Neural cell (in vitro differentiated cells): Measurements from ENCODE around the gene CCNI. TPM values are rescaled to one million over a fixed set of nuclear protein-coding genes. Genes with fewer than 3 reads are reported as not detected.

Experiments
- H2AFZ ChIP-seq: fragments of 200-600, 300-800 bp; sonication (generic), shearing (Covaris generic); 2 replicates; pipeline ENCODE4 v1.6.0; 2014; ENCODE audit warnings: low read depth, mild to moderate bottlenecking, antibody characterized with exemption, low read length, moderate library complexity
- H3F3A ChIP-seq: fragments of 200-600 bp; shearing (Covaris generic); 2 replicates; pipeline ENCODE4 v1.6.1; 2016; ENCODE audit warnings: mild to moderate bottlenecking, moderate library complexity, mixed read lengths, antibody characterized with exemption, low read length; ENCODE audit not compliant: insufficient read depth, poor library complexity, severe bottlenecking
- H3K27ac ChIP-seq: fragments of 200-600, 300-800 bp; sonication (generic), shearing (Covaris generic); 2 replicates; pipeline ENCODE4 v1.5.1; 2014; ENCODE audit warnings: mild to moderate bottlenecking, low read length, moderate library complexity
- H3K27me3 ChIP-seq: fragments of 300-800, 200-600 bp; sonication (generic), shearing (Covaris generic); 2 replicates; pipeline ENCODE4 v1.6.0; 2014; ENCODE audit warnings: mild to moderate bottlenecking, low read depth, low read length, moderate library complexity; ENCODE audit not compliant: insufficient read depth
- H3K36me3 ChIP-seq: fragments of 300-800, 200-600 bp; sonication (generic), shearing (Covaris generic); 2 replicates; pipeline ENCODE4 v1.5.1; 2014; ENCODE audit warnings: mild to moderate bottlenecking, antibody characterized with exemption, low read length, moderate library complexity; ENCODE audit not compliant: insufficient read depth
- H3K4me2 ChIP-seq: fragments of 300-800, 200-600 bp; sonication (generic), shearing (Covaris generic); 2 replicates; pipeline ENCODE4 v1.6.0; 2014; ENCODE audit warnings: mild to moderate bottlenecking, low read length
- H3K4me3 ChIP-seq: fragments of 300-800, 200-600 bp; sonication (generic), shearing (Covaris generic); 2 replicates; pipeline ENCODE4 v1.5.1; 2014; ENCODE audit warnings: mild to moderate bottlenecking, low read length, moderate library complexity
- H3K79me2 ChIP-seq: fragments of 200-600 bp; shearing (Covaris generic); replicated peaks from 2 replicates; pipeline ENCODE4 v1.6.0; 2014; ENCODE audit warnings: mild to moderate bottlenecking, low read length, moderate library complexity; ENCODE audit not compliant: insufficient read depth
- H3K9ac ChIP-seq: fragments of 300-800, 200-600 bp; sonication (generic), shearing (Covaris generic); 2 replicates; pipeline ENCODE4 v1.6.1; 2016; ENCODE audit warnings: mild to moderate bottlenecking, low read length, mixed read lengths
- H3K9me2 ChIP-seq: fragments of 200-600 bp; shearing (Covaris generic); 2 replicates; pipeline ENCODE4 v1.6.1; 2016; ENCODE audit warnings: mild to moderate bottlenecking, low read length, mixed read lengths; ENCODE audit not compliant: insufficient read depth
- H3K9me3 ChIP-seq: fragments of 200-600, 300-800 bp; sonication (generic), shearing (Covaris generic); 2 replicates; pipeline ENCODE4 v1.6.1; 2016; ENCODE audit warnings: mild to moderate bottlenecking, mixed run types, low read length, moderate library complexity, mixed read lengths
- H4K20me1 ChIP-seq: fragments of 200-600 bp; shearing (Covaris generic); 2 replicates; pipeline ENCODE4 v1.6.1; 2016; ENCODE audit warnings: mild to moderate bottlenecking, mixed run types; ENCODE audit not compliant: insufficient read depth
- EP300 ChIP-seq: fragments of 450-650 bp; conservative IDR thresholded peaks from 2 replicates; pipeline ENCODE4 v1.6.1; 2014; ENCODE audit warnings: antibody characterized with exemption, mild to moderate bottlenecking, moderate library complexity; ENCODE audit not compliant: poor library complexity, severe bottlenecking
- EZH2 ChIP-seq: fragments of 200-600, 300-800 bp; shearing (Covaris generic), sonication (generic); IDR thresholded peaks from 2 replicates; pipeline ENCODE4 v1.6.1; 2014; ENCODE audit warnings: antibody characterized with exemption, low read length, borderline replicate concordance, mild to moderate bottlenecking; ENCODE audit not compliant: insufficient read depth, poor library complexity, severe bottlenecking
- MXI1 ChIP-seq: fragments of 450-650 bp; conservative IDR thresholded peaks from 2 replicates; pipeline ENCODE4 v1.6.1; 2014; ENCODE audit warnings: antibody characterized with exemption, mild to moderate bottlenecking; ENCODE audit not compliant: poor library complexity, severe bottlenecking
- POLR2AphosphoS5 ChIP-seq: IDR thresholded peaks from 2 replicates; pipeline ENCODE4 v1.6.1; 2012
- RAD21 ChIP-seq: fragments of 450-650 bp; conservative IDR thresholded peaks from 2 replicates; pipeline ENCODE4 v1.6.1; 2014; ENCODE audit warnings: antibody characterized with exemption, mild to moderate bottlenecking, moderate library complexity
- SMC3 ChIP-seq: fragments of 450-650 bp; conservative IDR thresholded peaks from 2 replicates; pipeline ENCODE4 v1.6.1; 2014; ENCODE audit warnings: antibody characterized with exemption, mild to moderate bottlenecking, moderate library complexity; ENCODE audit not compliant: poor library complexity
- TAF1 ChIP-seq: IDR thresholded peaks from 2 replicates; pipeline ENCODE4 v1.6.1; 2012; ENCODE audit warnings: low read depth
- polyA plus RNA-seq: library from polyadenylated mRNA; depleted of rRNA; stranded (reverse); fragments of >200 nt; gene quantifications from 2 replicates; pipeline ENCODE4 v1.2.3, GENCODE V29; 2014
- TF ChIP-seq, protein P1 (sequence below): fragments of 450-650 bp; IDR thresholded peaks from 2 replicates; pipeline ENCODE4 v1.5.1; 2014; ENCODE audit warnings: antibody characterized with exemption, mild to moderate bottlenecking, moderate library complexity; ENCODE audit not compliant: poor library complexity, severe bottlenecking
- TF ChIP-seq, protein P2 (sequence below): IDR thresholded peaks from 2 replicates; pipeline ENCODE4 v1.6.1; 2012; ENCODE audit warnings: borderline replicate concordance

Gene CCNI
- polyA plus RNA-seq, 1 donor from 2014 or later: 129 TPM

GRCh38 chr4:77050962-77051361, 24.8 kb downstream of the CCNI start:
- Histone ChIP-seq H3K9ac (no peak overlapping the region), H3K9me3 (no peaks in the 10 kb centered on the region), H3K79me2 (peaks cover 5% of the 10 kb centered on the region), H3K36me3 (peaks cover 7% of the 10 kb centered on the region), H3K27me3 (no peaks in the 10 kb centered on the region), H4K20me1 (no peaks in the 10 kb centered on the region), H3K4me2 (no peak overlapping the region), H2AFZ (no peak overlapping the region), H3K4me3 (no peak overlapping the region), H3K9me2 (no peaks in the 10 kb centered on the region), H3K27ac (no peak overlapping the region), H3F3A (no peaks in the 10 kb centered on the region)
- TF ChIP-seq RAD21 (no peak), EP300 (no peak)

- TF ChIP-seq, protein P1, sequence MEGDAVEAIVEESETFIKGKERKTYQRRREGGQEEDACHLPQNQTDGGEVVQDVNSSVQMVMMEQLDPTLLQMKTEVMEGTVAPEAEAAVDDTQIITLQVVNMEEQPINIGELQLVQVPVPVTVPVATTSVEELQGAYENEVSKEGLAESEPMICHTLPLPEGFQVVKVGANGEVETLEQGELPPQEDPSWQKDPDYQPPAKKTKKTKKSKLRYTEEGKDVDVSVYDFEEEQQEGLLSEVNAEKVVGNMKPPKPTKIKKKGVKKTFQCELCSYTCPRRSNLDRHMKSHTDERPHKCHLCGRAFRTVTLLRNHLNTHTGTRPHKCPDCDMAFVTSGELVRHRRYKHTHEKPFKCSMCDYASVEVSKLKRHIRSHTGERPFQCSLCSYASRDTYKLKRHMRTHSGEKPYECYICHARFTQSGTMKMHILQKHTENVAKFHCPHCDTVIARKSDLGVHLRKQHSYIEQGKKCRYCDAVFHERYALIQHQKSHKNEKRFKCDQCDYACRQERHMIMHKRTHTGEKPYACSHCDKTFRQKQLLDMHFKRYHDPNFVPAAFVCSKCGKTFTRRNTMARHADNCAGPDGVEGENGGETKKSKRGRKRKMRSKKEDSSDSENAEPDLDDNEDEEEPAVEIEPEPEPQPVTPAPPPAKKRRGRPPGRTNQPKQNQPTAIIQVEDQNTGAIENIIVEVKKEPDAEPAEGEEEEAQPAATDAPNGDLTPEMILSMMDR: peak; percentile 45
- no peak for TF ChIP-seq POLR2AphosphoS5
- no peak for TF ChIP-seq EZH2
- TF ChIP-seq RAD21: peak; percentile 23
- TF ChIP-seq, protein P2, sequence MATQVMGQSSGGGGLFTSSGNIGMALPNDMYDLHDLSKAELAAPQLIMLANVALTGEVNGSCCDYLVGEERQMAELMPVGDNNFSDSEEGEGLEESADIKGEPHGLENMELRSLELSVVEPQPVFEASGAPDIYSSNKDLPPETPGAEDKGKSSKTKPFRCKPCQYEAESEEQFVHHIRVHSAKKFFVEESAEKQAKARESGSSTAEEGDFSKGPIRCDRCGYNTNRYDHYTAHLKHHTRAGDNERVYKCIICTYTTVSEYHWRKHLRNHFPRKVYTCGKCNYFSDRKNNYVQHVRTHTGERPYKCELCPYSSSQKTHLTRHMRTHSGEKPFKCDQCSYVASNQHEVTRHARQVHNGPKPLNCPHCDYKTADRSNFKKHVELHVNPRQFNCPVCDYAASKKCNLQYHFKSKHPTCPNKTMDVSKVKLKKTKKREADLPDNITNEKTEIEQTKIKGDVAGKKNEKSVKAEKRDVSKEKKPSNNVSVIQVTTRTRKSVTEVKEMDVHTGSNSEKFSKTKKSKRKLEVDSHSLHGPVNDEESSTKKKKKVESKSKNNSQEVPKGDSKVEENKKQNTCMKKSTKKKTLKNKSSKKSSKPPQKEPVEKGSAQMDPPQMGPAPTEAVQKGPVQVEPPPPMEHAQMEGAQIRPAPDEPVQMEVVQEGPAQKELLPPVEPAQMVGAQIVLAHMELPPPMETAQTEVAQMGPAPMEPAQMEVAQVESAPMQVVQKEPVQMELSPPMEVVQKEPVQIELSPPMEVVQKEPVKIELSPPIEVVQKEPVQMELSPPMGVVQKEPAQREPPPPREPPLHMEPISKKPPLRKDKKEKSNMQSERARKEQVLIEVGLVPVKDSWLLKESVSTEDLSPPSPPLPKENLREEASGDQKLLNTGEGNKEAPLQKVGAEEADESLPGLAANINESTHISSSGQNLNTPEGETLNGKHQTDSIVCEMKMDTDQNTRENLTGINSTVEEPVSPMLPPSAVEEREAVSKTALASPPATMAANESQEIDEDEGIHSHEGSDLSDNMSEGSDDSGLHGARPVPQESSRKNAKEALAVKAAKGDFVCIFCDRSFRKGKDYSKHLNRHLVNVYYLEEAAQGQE: no peak
- peak; percentile 31 for TF ChIP-seq SMC3
- Histone ChIP-seq H2AFZ (no peak overlapping the region), H3K4me2 (no peak overlapping the region), H3K9ac (no peak overlapping the region), H3F3A (no peaks in the 10 kb centered on the region), H4K20me1 (no peaks in the 10 kb centered on the region), H3K79me2 (peaks cover 3% of the 10 kb centered on the region), H3K9me3 (no peaks in the 10 kb centered on the region), H3K27ac (no peak overlapping the region), H3K27me3 (no peaks in the 10 kb centered on the region), H3K36me3 (peaks cover 5% of the 10 kb centered on the region), H3K9me2 (no peaks in the 10 kb centered on the region), H3K4me3 (no peak overlapping the region)
Measured at GRCh38 chr4:77047037-77047436, 28.8 kb downstream of the CCNI start.

GRCh38 chr4:77045490-77045889, 30.3 kb downstream of the CCNI start:
- no peak overlapping the region for H3K4me3 ChIP-seq
- no peaks in the 10 kb centered on the region for H3K9me2 ChIP-seq
- no peak overlapping the region for H3K9ac ChIP-seq
- H3K4me2 ChIP-seq: no peak overlapping the region
- H3K79me2 ChIP-seq: no peaks in the 10 kb centered on the region
- no peaks in the 10 kb centered on the region for H3K9me3 ChIP-seq
- no peaks in the 10 kb centered on the region for H3K27me3 ChIP-seq
- peaks cover 5% of the 10 kb centered on the region for H3K36me3 ChIP-seq
- TF ChIP-seq, protein P1: no peak
- TF ChIP-seq, protein P2: no peak
- no peak for TF ChIP-seq EP300
- TF ChIP-seq TAF1: no peak
- TF ChIP-seq EZH2: no peak
- no peak for TF ChIP-seq MXI1
- TF ChIP-seq POLR2AphosphoS5: no peak
- no peak for TF ChIP-seq RAD21
- TF ChIP-seq SMC3: no peak
- H2AFZ ChIP-seq: no peak overlapping the region
- no peak overlapping the region for H3K27ac ChIP-seq
- no peaks in the 10 kb centered on the region for H3F3A ChIP-seq
- H4K20me1 ChIP-seq: no peaks in the 10 kb centered on the region
